Measurements from ENCODE around the gene CEP78.
A peak's percentile ranks its signal among the peaks of the same experiment; 100 is the strongest.
"Not testable (repeated sequence)": the region's sequence is repeated elsewhere in the genome, so short reads cannot be mapped to it uniquely, and the experiment has no call there.

CEP78 gene

GRCh38 chr9:78201158-78201777, 34.6 kb upstream of the CEP78 start:
- not testable (repeated sequence) for H2BK15ac ChIP-seq (ENCODE audit: low read length); H3K4me2 ChIP-seq (ENCODE audit: insufficient read depth, low read length, poor library complexity, severe bottlenecking); H3K27me3 ChIP-seq (ENCODE audit: control insufficient read depth in 3 of 3, insufficient read depth in 3 of 3, low read depth in 1 of 3, low read length in 3 of 3); H4K91ac ChIP-seq (ENCODE audit: low read depth, low read length, poor library complexity); H3K23ac ChIP-seq (ENCODE audit: low read depth, low read length, poor library complexity); H3K9ac ChIP-seq (ENCODE audit: low read depth, low read length, poor library complexity); H2BK120ac ChIP-seq (ENCODE audit: low read depth, low read length); H3K4me1 ChIP-seq (ENCODE audit: control insufficient read depth in 2 of 2, insufficient read depth in 1 of 2, low read depth in 1 of 2, low read length in 2 of 2); H2BK12ac ChIP-seq (ENCODE audit: low read length); H3K9me3 ChIP-seq (replicated peaks in 1 of 2; ENCODE audit: control insufficient read depth in 2 of 2, insufficient read depth in 1 of 2, low read depth in 1 of 2, low read length in 2 of 2); DNase-seq (ENCODE audit: low spot score); H3K27ac ChIP-seq (replicated peaks; ENCODE audit: low read length); H3K36me3 ChIP-seq (replicated peaks in 1 of 2; ENCODE audit: control insufficient read depth in 2 of 2, insufficient read depth in 2 of 2, low read length in 2 of 2); H3K79me1 ChIP-seq (ENCODE audit: low read depth, low read length); H3K4ac ChIP-seq (ENCODE audit: low read length); H3K4me3 ChIP-seq (ENCODE audit: low read length in 2 of 2); H3K14ac ChIP-seq (ENCODE audit: low read length); H2BK5ac ChIP-seq (ENCODE audit: low read length); H2AK5ac ChIP-seq (ENCODE audit: low read depth, low read length)
- peak overlapping the region; percentile 43 for H4K8ac ChIP-seq (ENCODE audit: low read depth, low read length)
- peak overlapping the region; percentile 65 for H3K18ac ChIP-seq (ENCODE audit: low read length)
- no CpG with 5 or more reads among the region's 16 CpGs for WGBS, 2 donors (ENCODE audit: extremely low coverage in 2 of 2, insufficient read length in 2 of 2, insufficient replicate concordance in 1 of 2)
- H2AFZ ChIP-seq (ENCODE audit: low read length), result peak overlapping the region; percentile 76

DNA sequence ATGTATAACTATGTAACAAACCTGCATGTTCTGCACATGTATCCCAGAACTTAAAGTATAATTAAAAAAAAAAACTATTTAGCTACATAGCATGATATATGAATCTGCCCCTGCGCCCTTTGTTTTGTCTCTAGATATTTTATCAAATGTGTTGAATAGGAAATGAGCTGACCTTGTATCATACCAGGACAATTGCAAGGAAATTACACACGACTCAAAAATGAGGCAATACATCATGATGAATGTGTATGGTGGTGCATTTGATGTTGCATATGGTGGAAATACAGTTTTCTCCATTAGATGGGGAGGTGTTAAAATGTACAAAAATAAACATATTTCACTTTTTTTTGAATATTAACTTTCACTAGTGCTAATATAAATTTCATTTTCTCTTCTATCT, 28.6 kb upstream of the CEP78 start:
- H2AFZ ChIP-seq (ENCODE audit: low read length), result no peak overlapping the region
- H3K14ac ChIP-seq (ENCODE audit: low read length), result no peak overlapping the region
- H3K4ac ChIP-seq (ENCODE audit: low read length), result no peak overlapping the region
- H2BK5ac ChIP-seq (ENCODE audit: low read length), result no peak overlapping the region
- H4K8ac ChIP-seq (ENCODE audit: low read depth, low read length), result no peak overlapping the region
- H3K4me3 ChIP-seq (ENCODE audit: low read length in 2 of 2), result no peak overlapping the region
- WGBS, 2 donors (ENCODE audit: extremely low coverage in 2 of 2, insufficient read length in 2 of 2, insufficient replicate concordance in 1 of 2), result no CpG with 5 or more reads among the region's 2 CpGs
- H2BK12ac ChIP-seq (ENCODE audit: low read length), result no peak overlapping the region
- H3K27me3 ChIP-seq (ENCODE audit: control insufficient read depth in 3 of 3, insufficient read depth in 3 of 3, low read depth in 1 of 3, low read length in 3 of 3), result no peaks in the 10 kb centered on the region
- H3K23ac ChIP-seq (ENCODE audit: low read depth, low read length, poor library complexity), result no peak overlapping the region
- no peak for DNase-seq (ENCODE audit: low spot score)
- H2AK5ac ChIP-seq (ENCODE audit: low read depth, low read length), result no peak overlapping the region
- no peak overlapping the region for H3K4me2 ChIP-seq (ENCODE audit: insufficient read depth, low read length, poor library complexity, severe bottlenecking)
- H3K4me1 ChIP-seq (ENCODE audit: control insufficient read depth in 2 of 2, insufficient read depth in 1 of 2, low read depth in 1 of 2, low read length in 2 of 2), result peaks cover 0 to 3% of the 10 kb centered on the region in 2 donors
- H3K79me1 ChIP-seq (ENCODE audit: low read depth, low read length), result no peaks in the 10 kb centered on the region
- no peaks in the 10 kb centered on the region for H3K36me3 ChIP-seq (replicated peaks in 1 of 2; ENCODE audit: control insufficient read depth in 2 of 2, insufficient read depth in 2 of 2, low read length in 2 of 2)
- H3K27ac ChIP-seq (replicated peaks; ENCODE audit: low read length), result no peak overlapping the region
- no peak overlapping the region for H2BK15ac ChIP-seq (ENCODE audit: low read length)
- H3K9me3 ChIP-seq (replicated peaks in 1 of 2; ENCODE audit: control insufficient read depth in 2 of 2, insufficient read depth in 1 of 2, low read depth in 1 of 2, low read length in 2 of 2), result no peaks in the 10 kb centered on the region
- H3K9ac ChIP-seq (ENCODE audit: low read depth, low read length, poor library complexity), result no peak overlapping the region
- no peak overlapping the region for H2BK120ac ChIP-seq (ENCODE audit: low read depth, low read length)
- no peak overlapping the region for H3K18ac ChIP-seq (ENCODE audit: low read length)
- H4K91ac ChIP-seq (ENCODE audit: low read depth, low read length, poor library complexity), result no peak overlapping the region

DNA sequence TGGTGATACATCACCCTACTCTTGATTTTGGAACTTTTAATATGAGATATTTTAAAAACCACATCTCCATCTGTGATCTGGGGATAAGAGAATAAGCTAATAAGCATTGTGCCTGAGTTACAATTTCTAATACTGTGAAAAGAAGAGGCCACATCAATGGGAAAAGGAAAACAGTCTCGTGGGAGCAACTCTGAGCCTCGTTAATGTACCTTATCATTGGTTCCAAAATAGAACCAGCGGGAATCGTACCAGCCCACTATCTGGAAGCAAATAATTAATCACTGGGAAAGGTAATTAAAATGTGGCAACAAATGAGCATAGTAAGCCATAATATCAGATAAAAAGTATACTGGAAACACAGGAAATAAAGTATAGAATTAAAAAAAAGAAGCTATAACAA, 28.0 kb upstream of the CEP78 start:
- Histone ChIP-seq H3K14ac (ENCODE audit: low read length) (no peak overlapping the region), H3K27ac (replicated peaks; ENCODE audit: low read length) (no peak overlapping the region), H4K8ac (ENCODE audit: low read depth, low read length) (no peak overlapping the region), H3K4me3 (ENCODE audit: low read length in 2 of 2) (no peak overlapping the region), H3K18ac (ENCODE audit: low read length) (no peak overlapping the region), H4K91ac (ENCODE audit: low read depth, low read length, poor library complexity) (no peak overlapping the region), H3K9me3 (replicated peaks in 1 of 2; ENCODE audit: control insufficient read depth in 2 of 2, insufficient read depth in 1 of 2, low read depth in 1 of 2, low read length in 2 of 2) (no peaks in the 10 kb centered on the region), H3K79me1 (ENCODE audit: low read depth, low read length) (no peaks in the 10 kb centered on the region), H3K4me1 (ENCODE audit: control insufficient read depth in 2 of 2, insufficient read depth in 1 of 2, low read depth in 1 of 2, low read length in 2 of 2) (peaks cover 0 to 3% of the 10 kb centered on the region in 2 donors), H2BK15ac (ENCODE audit: low read length) (no peak overlapping the region), H2BK12ac (ENCODE audit: low read length) (no peak overlapping the region), H3K4me2 (ENCODE audit: insufficient read depth, low read length, poor library complexity, severe bottlenecking) (no peak overlapping the region), H3K36me3 (replicated peaks in 1 of 2; ENCODE audit: control insufficient read depth in 2 of 2, insufficient read depth in 2 of 2, low read length in 2 of 2) (no peaks in the 10 kb centered on the region), H2BK5ac (ENCODE audit: low read length) (no peak overlapping the region), H3K4ac (ENCODE audit: low read length) (no peak overlapping the region), H3K9ac (ENCODE audit: low read depth, low read length, poor library complexity) (no peak overlapping the region), H3K27me3 (ENCODE audit: control insufficient read depth in 3 of 3, insufficient read depth in 3 of 3, low read depth in 1 of 3, low read length in 3 of 3) (no peaks in the 10 kb centered on the region), H2BK120ac (ENCODE audit: low read depth, low read length) (no peak overlapping the region), H3K23ac (ENCODE audit: low read depth, low read length, poor library complexity) (no peak overlapping the region), H2AK5ac (ENCODE audit: low read depth, low read length) (no peak overlapping the region), H2AFZ (ENCODE audit: low read length) (no peak overlapping the region)
- DNase-seq (ENCODE audit: low spot score), result no peak
- WGBS, 2 donors (ENCODE audit: extremely low coverage in 2 of 2, insufficient read length in 2 of 2, insufficient replicate concordance in 1 of 2), result no CpG with 5 or more reads among the region's 4 CpGs

GRCh38 chr9:78209127-78209526, 26.7 kb upstream of the CEP78 start:
- no peak overlapping the region for H3K4ac ChIP-seq (ENCODE audit: low read length)
- no peak overlapping the region for H2BK12ac ChIP-seq (ENCODE audit: low read length)
- H3K27ac ChIP-seq (replicated peaks; ENCODE audit: low read length), result no peak overlapping the region
- H2BK120ac ChIP-seq (ENCODE audit: low read depth, low read length), result no peak overlapping the region
- H3K14ac ChIP-seq (ENCODE audit: low read length), result no peak overlapping the region
- H2AK5ac ChIP-seq (ENCODE audit: low read depth, low read length), result no peak overlapping the region
- H3K23ac ChIP-seq (ENCODE audit: low read depth, low read length, poor library complexity), result no peak overlapping the region
- H3K18ac ChIP-seq (ENCODE audit: low read length), result no peak overlapping the region
- peaks cover 0 to 3% of the 10 kb centered on the region in 2 donors for H3K4me1 ChIP-seq (ENCODE audit: control insufficient read depth in 2 of 2, insufficient read depth in 1 of 2, low read depth in 1 of 2, low read length in 2 of 2)
- H3K9ac ChIP-seq (ENCODE audit: low read depth, low read length, poor library complexity), result no peak overlapping the region
- no peaks in the 10 kb centered on the region for H3K36me3 ChIP-seq (replicated peaks in 1 of 2; ENCODE audit: control insufficient read depth in 2 of 2, insufficient read depth in 2 of 2, low read length in 2 of 2)
- H3K9me3 ChIP-seq (replicated peaks in 1 of 2; ENCODE audit: control insufficient read depth in 2 of 2, insufficient read depth in 1 of 2, low read depth in 1 of 2, low read length in 2 of 2), result no peaks in the 10 kb centered on the region
- H3K27me3 ChIP-seq (ENCODE audit: control insufficient read depth in 3 of 3, insufficient read depth in 3 of 3, low read depth in 1 of 3, low read length in 3 of 3), result no peaks in the 10 kb centered on the region
- no peak overlapping the region for H4K8ac ChIP-seq (ENCODE audit: low read depth, low read length)
- H2BK15ac ChIP-seq (ENCODE audit: low read length), result no peak overlapping the region
- no peak for DNase-seq (ENCODE audit: low spot score)
- H3K4me3 ChIP-seq (ENCODE audit: low read length in 2 of 2), result no peak overlapping the region
- H2BK5ac ChIP-seq (ENCODE audit: low read length), result no peak overlapping the region
- no CpG with 5 or more reads among the region's 7 CpGs for WGBS, 2 donors (ENCODE audit: extremely low coverage in 2 of 2, insufficient read length in 2 of 2, insufficient replicate concordance in 1 of 2)
- no peak overlapping the region for H4K91ac ChIP-seq (ENCODE audit: low read depth, low read length, poor library complexity)
- no peak overlapping the region for H2AFZ ChIP-seq (ENCODE audit: low read length)
- no peaks in the 10 kb centered on the region for H3K79me1 ChIP-seq (ENCODE audit: low read depth, low read length)
- no peak overlapping the region for H3K4me2 ChIP-seq (ENCODE audit: insufficient read depth, low read length, poor library complexity, severe bottlenecking)
